ENCODE measurements around the gene CDCA8.

CDCA8 gene

DNA sequence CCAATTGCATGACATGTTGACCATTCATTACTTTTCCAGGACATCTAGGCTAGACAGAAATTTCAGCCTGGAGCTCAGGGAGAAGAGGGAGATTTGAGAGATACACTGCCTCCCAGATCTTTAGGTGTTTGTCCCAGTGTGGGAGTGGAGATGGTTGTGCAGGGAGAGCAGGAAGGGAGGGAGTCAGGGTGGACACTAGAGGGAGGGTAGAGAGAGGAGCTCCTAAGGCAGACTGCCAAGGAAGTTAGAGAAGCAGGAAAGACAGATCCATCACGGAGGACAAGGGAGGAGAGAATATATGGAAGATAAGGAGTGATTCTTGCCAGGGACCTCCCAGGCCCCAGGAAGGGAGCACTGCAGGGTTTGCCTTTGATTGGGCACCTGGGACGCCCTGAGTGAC lies 8.7 kb downstream of the CDCA8 start:
- Histone ChIP-seq H3K79me2 (ENCODE audit: insufficient read depth, low read length) (peaks cover 16% of the 10 kb centered on the region; the same call in 1 of the 2 replicates), H3K9me3 (ENCODE audit: insufficient read depth, low read length) (no peaks in the 10 kb centered on the region), H3K4me2 (ENCODE audit: low read depth, low read length, poor library complexity, severe bottlenecking) (no peak overlapping the region), H3F3A (ENCODE audit: insufficient read depth) (no peaks in the 10 kb centered on the region; the same call in 1 of the 2 replicates), H3K27me3 (ENCODE audit: low read length) (no peaks in the 10 kb centered on the region), H3K27ac (ENCODE audit: low read depth, low read length) (no peak overlapping the region), H2AFZ (ENCODE audit: low read depth, low read length, severe bottlenecking) (no peak overlapping the region), H3K9ac (ENCODE audit: low read length) (no peak overlapping the region), H3K36me3 (ENCODE audit: low read length) (peaks cover 51% of the 10 kb centered on the region; the same call in 1 of the 2 replicates), H3K4me3 (ENCODE audit: insufficient read depth, low read length, poor library complexity, severe bottlenecking) (no peak overlapping the region), H4K20me1 (ENCODE audit: low read depth, low read length) (no peaks in the 10 kb centered on the region), H3K9me2 (replicated peaks; ENCODE audit: insufficient read depth, low read length) (no peaks in the 10 kb centered on the region)
- TF ChIP-seq, protein P1, sequence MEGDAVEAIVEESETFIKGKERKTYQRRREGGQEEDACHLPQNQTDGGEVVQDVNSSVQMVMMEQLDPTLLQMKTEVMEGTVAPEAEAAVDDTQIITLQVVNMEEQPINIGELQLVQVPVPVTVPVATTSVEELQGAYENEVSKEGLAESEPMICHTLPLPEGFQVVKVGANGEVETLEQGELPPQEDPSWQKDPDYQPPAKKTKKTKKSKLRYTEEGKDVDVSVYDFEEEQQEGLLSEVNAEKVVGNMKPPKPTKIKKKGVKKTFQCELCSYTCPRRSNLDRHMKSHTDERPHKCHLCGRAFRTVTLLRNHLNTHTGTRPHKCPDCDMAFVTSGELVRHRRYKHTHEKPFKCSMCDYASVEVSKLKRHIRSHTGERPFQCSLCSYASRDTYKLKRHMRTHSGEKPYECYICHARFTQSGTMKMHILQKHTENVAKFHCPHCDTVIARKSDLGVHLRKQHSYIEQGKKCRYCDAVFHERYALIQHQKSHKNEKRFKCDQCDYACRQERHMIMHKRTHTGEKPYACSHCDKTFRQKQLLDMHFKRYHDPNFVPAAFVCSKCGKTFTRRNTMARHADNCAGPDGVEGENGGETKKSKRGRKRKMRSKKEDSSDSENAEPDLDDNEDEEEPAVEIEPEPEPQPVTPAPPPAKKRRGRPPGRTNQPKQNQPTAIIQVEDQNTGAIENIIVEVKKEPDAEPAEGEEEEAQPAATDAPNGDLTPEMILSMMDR (IDR thresholded peaks at IDR 0.05; ENCODE audit: insufficient read depth, low read length, poor library complexity, severe bottlenecking) = no peak
- TF ChIP-seq EZH2phosphoT487 (conservative IDR thresholded peaks at IDR 0.05; ENCODE audit: low read length) = no peak

DNA sequence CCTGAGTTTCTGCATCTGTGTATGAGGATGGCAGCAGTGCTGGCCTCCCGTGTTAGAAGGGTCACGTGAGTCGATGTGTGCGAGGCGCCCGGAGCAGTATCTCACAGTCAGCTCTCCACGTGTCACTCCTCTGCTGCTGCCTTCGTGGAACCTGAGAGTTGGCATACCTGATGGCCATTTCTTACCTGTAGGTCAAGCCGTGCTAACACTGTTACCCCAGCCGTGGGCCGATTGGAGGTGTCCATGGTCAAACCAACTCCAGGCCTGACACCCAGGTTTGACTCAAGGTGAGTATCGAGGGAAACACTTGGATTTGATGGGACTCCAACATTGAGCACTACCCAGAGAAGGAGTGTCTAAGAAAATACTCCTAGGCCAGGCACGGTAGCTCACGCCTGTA lies 10.7 kb downstream of the CDCA8 start:
- Histone ChIP-seq H3K4me2 (ENCODE audit: low read depth, low read length, poor library complexity, severe bottlenecking) (no peak overlapping the region), H3F3A (ENCODE audit: insufficient read depth) (no peaks in the 10 kb centered on the region), H4K20me1 (ENCODE audit: low read depth, low read length) (no peaks in the 10 kb centered on the region), H3K9ac (ENCODE audit: low read length) (no peak overlapping the region), H3K9me2 (replicated peaks; ENCODE audit: insufficient read depth, low read length) (no peaks in the 10 kb centered on the region), H3K36me3 (ENCODE audit: low read length) (peaks cover 42% of the 10 kb centered on the region; the same call in 1 of the 2 replicates), H2AFZ (ENCODE audit: low read depth, low read length, severe bottlenecking) (no peak overlapping the region), H3K9me3 (ENCODE audit: insufficient read depth, low read length) (no peaks in the 10 kb centered on the region), H3K79me2 (ENCODE audit: insufficient read depth, low read length) (no peaks in the 10 kb centered on the region), H3K4me3 (ENCODE audit: insufficient read depth, low read length, poor library complexity, severe bottlenecking) (no peak overlapping the region), H3K27ac (ENCODE audit: low read depth, low read length) (no peak overlapping the region), H3K27me3 (ENCODE audit: low read length) (no peaks in the 10 kb centered on the region)
- TF ChIP-seq EZH2phosphoT487 (conservative IDR thresholded peaks at IDR 0.05; ENCODE audit: low read length) = no peak
- TF ChIP-seq, protein P1 (IDR thresholded peaks at IDR 0.05; ENCODE audit: insufficient read depth, low read length, poor library complexity, severe bottlenecking) = no peak

DNA sequence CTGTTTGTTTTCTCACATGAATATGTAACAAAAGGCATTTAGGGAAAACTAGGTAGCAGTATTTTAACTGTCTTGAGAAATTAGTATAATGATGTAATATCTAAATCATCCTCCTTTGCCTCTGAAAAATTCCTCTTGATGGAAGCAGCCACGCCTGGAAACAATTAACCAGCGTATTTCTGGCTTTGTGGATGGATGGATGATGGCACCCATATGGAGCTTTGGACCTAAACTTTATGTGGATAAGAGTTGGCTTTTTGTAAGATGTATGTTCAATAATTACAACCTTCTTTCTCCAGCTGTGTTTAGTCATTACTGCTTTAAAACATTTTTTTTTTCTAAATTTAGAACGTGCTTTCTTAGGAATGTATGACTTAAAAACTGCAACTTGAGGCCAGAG lies 12.7 kb downstream of the CDCA8 start:
- no peaks in the 10 kb centered on the region for H3K9me2 ChIP-seq (replicated peaks; ENCODE audit: insufficient read depth, low read length)
- H2AFZ ChIP-seq (ENCODE audit: low read depth, low read length, severe bottlenecking) = no peak overlapping the region
- no peak overlapping the region for H3K4me3 ChIP-seq (ENCODE audit: insufficient read depth, low read length, poor library complexity, severe bottlenecking)
- H4K20me1 ChIP-seq (ENCODE audit: low read depth, low read length) = no peaks in the 10 kb centered on the region
- no peak for TF ChIP-seq EZH2phosphoT487 (conservative IDR thresholded peaks at IDR 0.05; ENCODE audit: low read length)
- TF ChIP-seq, protein P1 (IDR thresholded peaks at IDR 0.05; ENCODE audit: insufficient read depth, low read length, poor library complexity, severe bottlenecking) = no peak
- peaks cover 34% of the 10 kb centered on the region for H3K36me3 ChIP-seq (ENCODE audit: low read length)
- no peaks in the 10 kb centered on the region for H3K79me2 ChIP-seq (ENCODE audit: insufficient read depth, low read length)
- peaks cover 4% of the 10 kb centered on the region; the same call in 1 of the 2 replicates for H3F3A ChIP-seq (ENCODE audit: insufficient read depth)
- no peak overlapping the region for H3K4me2 ChIP-seq (ENCODE audit: low read depth, low read length, poor library complexity, severe bottlenecking)
- no peak overlapping the region for H3K9ac ChIP-seq (ENCODE audit: low read length)
- H3K27me3 ChIP-seq (ENCODE audit: low read length) = no peaks in the 10 kb centered on the region
- no peak overlapping the region for H3K27ac ChIP-seq (ENCODE audit: low read depth, low read length)
- no peaks in the 10 kb centered on the region for H3K9me3 ChIP-seq (ENCODE audit: insufficient read depth, low read length)
